Measurements from ENCODE around the gene MACROD2.

The MACROD2 gene

GRCh38 chr20:15674253-15675060 lies 1679.1 kb downstream of the MACROD2 start:
- DNase-seq, result no peak

DNA sequence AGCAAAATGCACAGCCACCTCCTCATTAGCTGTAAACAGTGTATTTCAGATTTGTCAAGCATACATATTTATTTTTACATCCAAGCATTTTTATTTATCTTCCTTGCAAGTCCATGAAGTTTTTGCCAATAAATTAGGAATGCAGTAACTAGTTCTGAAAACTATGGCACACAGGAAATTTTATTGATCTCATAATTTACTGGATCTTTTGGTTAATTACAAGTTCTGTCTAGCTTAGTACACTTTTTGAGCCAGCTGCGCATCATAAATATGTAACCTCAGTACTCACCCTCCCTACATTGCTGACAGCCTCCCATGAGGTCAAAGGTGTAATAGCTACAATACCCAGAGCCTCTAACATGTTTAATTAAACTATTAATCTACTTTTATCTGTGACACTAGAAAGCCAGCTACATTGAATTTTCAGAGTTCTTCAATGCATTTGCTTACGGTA lies 1679.8 kb downstream of the MACROD2 start:
- no peak for DNase-seq

GRCh38 chr20:15675813-15676484 lies 1680.6 kb downstream of the MACROD2 start:
- no peak for DNase-seq

DNA sequence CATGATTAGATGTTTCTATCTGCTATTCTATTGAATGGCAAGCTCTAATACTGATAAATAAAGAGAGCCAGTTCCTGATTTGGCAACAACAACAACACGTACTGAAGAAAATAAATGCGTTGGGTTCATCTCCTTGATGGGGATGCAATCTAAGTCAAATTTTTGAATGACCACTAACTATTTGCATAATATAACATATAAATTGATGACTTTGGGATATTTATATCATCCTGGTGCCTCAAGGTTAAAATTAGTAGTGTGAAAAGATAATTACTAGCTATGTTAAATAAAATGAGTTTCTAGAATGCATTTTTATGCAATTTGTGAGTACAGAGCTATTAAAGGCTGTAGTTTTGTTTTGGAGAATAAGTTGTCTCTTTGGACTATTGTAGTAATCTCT lies 1681.5 kb downstream of the MACROD2 start:
- no peak for DNase-seq

GRCh38 chr20:15682690-15683089 lies 1687.4 kb downstream of the MACROD2 start:
- DNase-seq, result no peak

DNA sequence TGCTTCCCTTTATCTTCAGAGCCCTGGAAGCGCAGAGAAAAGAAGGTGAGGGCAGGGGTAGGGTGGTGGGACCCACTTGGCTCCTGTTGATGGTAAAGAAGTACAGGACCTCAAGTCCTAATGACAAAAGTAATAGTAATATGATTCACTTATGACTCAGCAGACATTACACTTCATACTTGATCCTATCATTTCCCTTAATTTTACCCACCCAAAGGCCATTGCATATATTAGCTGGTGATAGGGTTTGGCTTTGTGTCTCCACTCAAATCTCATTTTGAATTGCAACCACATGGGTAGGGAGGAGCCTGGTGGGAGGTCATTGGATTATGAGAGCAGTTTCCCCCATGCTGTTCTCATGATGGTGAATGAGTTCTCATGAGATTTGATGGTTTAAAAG lies 1697.3 kb downstream of the MACROD2 start:
- no peak for DNase-seq

GRCh38 chr20:15699431-15700146 lies 1704.3 kb downstream of the MACROD2 start:
- DNase-seq, result no peak

- no peak for DNase-seq
These were observed 1704.9 kb downstream of the MACROD2 start for GRCh38 chr20:15700147-15700765.

- DNase-seq, result no peak
These were observed 1706.8 kb downstream of the MACROD2 start for GRCh38 chr20:15702161-15702560.

GRCh38 chr20:15703171-15703911 lies 1708.0 kb downstream of the MACROD2 start:
- no peak for DNase-seq

GRCh38 chr20:15705975-15706374 lies 1710.7 kb downstream of the MACROD2 start:
- DNase-seq, result no peak

DNA sequence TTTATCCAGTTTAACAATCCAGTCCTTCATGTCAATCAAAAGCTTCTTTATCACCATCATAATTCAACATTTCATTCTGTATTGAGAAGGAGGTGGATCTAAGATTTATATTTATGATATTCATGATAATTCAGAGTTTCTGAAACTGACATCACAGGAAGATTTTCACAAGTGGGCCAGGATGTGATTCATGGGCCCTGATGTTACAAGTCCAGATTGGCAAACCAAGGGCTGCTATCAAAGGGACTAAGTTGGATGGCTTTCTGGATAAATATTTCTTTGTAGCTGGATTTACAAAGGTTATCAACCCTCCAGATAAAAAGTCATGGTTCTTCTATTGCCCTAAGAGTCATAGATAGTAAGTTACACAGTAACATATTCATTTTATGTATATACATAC lies 1711.4 kb downstream of the MACROD2 start:
- no peak for DNase-seq

GRCh38 chr20:15708984-15709598 lies 1713.8 kb downstream of the MACROD2 start:
- peak; percentile 21 for DNase-seq

GRCh38 chr20:15710636-15711035 lies 1715.3 kb downstream of the MACROD2 start:
- DNase-seq, result no peak

DNA sequence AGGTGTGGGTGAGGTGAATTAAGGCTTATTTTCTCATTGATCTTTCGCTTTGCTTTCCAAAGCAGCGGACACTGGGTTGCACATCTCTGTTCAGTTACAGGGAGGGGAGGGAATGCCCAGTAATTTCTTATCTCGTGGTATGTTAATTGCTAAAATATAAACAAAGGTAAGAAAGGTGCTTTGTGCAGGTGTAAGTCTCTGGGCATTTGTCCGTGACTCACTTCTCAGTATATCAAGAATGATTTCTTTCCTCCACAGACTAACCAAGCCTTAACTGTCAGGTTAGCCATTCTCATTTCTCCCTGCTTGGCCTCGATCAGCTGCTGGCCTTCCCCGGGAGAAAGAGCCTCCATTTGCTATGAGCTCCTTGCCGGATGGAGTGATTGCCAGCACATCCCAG lies 1715.9 kb downstream of the MACROD2 start:
- no peak for DNase-seq

- no peak for DNase-seq
These were observed 1720.9 kb downstream of the MACROD2 start for GRCh38 chr20:15716256-15716655.

DNA sequence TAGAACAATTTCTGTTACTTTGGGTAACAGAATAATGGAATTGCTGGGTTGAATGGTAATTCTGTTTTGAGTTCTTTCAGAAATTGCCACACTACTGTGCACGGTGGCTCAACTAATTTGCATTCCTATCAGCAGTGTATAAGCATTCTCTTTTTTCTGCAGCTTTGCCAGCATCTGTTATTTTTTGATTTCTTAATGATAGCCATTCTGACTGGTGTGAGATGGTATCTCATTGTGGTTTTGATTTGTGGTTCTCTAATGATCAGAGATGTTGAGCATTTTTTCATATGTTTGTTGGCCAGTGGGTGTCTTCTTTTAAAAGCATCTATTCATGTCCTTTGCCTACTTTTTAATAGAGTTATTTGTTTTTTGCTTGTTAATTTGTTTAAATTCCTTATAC lies 1731.1 kb downstream of the MACROD2 start:
- DNase-seq, result no peak

DNA sequence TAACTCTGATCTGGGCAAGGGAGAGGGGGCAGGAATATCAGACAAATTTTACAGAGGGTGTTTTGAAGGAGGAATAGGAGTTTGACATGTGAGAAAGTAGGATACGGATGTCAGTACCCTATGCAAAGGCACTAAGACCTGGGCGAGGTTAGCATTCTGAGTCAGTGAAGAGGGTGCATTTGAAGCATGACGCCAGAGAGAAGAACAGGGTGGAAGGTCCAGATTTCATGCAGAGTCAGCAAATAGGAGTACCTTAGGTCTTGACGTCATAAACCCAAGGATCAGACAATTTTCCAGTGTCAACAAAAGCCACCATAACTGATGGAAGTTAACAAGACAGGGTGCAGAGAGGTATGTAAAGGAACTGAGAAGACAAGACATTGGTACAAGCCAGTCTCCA lies 1738.7 kb downstream of the MACROD2 start:
- DNase-seq, result no peak

GRCh38 chr20:15739035-15739434 lies 1743.7 kb downstream of the MACROD2 start:
- DNase-seq, result no peak

GRCh38 chr20:15740046-15740775 lies 1744.9 kb downstream of the MACROD2 start:
- no peak for DNase-seq

DNA sequence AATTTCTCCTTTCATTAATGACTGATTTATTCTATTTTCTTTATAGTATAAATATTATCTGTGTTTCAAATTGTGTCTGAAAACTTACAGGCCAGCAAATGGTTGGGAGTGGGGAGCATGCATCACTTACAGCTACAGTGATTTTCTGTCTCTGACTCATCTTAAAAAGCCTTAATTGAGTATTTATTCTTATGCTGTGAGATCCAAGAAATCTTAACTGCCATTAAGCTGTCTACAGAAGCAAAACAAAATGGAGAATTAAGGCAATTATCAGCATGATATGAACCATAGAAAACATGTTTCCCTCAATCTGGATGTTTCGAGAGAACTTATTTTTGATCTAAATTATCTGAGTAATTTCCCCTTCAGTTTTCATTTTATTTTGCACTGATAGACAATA lies 1746.8 kb downstream of the MACROD2 start:
- DNase-seq, result no peak

All from stimulated activated CD4-positive, alpha-beta T cell treated with anti-CD3 and anti-CD28 coated beads, Interleukin-12 subunit alpha, Interleukin-12 subunit beta, amount 100 ng/mL, for 4 hours (primary cell).